Gastrocnemius medialis (tissue), 4 donors: ENCODE results near the gene E2F1.
"Not testable (repeated sequence)": the region's sequence is repeated elsewhere in the genome, so short reads cannot be mapped to it uniquely, and the experiment has no call there.

Experiments
- CTCF ChIP-seq, 5 experiments: fragments of 450-650 bp in 3 of 5; fragments of 200-600 bp in 2 of 5; sonication (generic) in 2 of 5; IDR thresholded peaks in 4 of 5; conservative IDR thresholded peaks in 1 of 5; 1 replicate in 4 of 5; 2 replicates in 1 of 5; pipeline ENCODE4 v1.5.1; 2016 to 2019; ENCODE audit warnings: antibody characterized with exemption in 5 of 5, mild to moderate bottlenecking in 3 of 5, moderate library complexity in 3 of 5
- POLR2A ChIP-seq, 2 donors: fragments of 450-650 bp; IDR thresholded peaks; one replicate each; pipeline ENCODE4 v1.6.1; 2017; ENCODE audit warnings: antibody characterized with exemption in 2 of 2, mild to moderate bottlenecking in 2 of 2, moderate library complexity in 2 of 2

- not testable (repeated sequence) for TF ChIP-seq CTCF (IDR thresholded peaks at IDR 0.05 in 4 of 5, conservative IDR thresholded peaks at IDR 0.05 in 1 of 5); POLR2A (IDR thresholded peaks at IDR 0.05)
Measured at GRCh38 chr20:33631910-33632309, 54.3 kb downstream of the E2F1 start.
